CD4-positive, alpha-beta T cell treated with Interleukin-4 for 4 hours (primary cell): ENCODE data around the gene IFT52.
"Not testable (repeated sequence)": the region's sequence is repeated elsewhere in the genome, so short reads cannot be mapped to it uniquely, and the experiment has no call there.

Experiments used
- DNase-seq: peaks from one replicate; pipeline ENCODE4 v3.0.0-alpha.2; 2020

Gene IFT52

GRCh38 chr20:43655176-43655575 lies 64.4 kb downstream of the IFT52 start:
- not testable (repeated sequence) for DNase-seq

- DNase-seq, result no peak
These were observed 65.2 kb downstream of the IFT52 start for GRCh38 chr20:43655937-43656336.

- no peak for DNase-seq
These were observed 67.5 kb downstream of the IFT52 start for GRCh38 chr20:43658069-43658722.

- no peak for DNase-seq
These were observed 68.1 kb downstream of the IFT52 start for GRCh38 chr20:43658723-43659419.

GRCh38 chr20:43662943-43663655 lies 72.4 kb downstream of the IFT52 start:
- DNase-seq, result no peak

GRCh38 chr20:43665466-43666176 lies 74.9 kb downstream of the IFT52 start:
- no peak for DNase-seq

GRCh38 chr20:43666376-43667328 lies 75.9 kb downstream of the IFT52 start, which contains the start of gene MYBL2:
Gene MYBL2, plus strand, starts transcription at chr20:43667114. Its CDS starts 170 bp downstream, at chr20:43667284.
- peak; percentile 61 for DNase-seq

- no peak for DNase-seq
These were observed 76.8 kb downstream of the IFT52 start for GRCh38 chr20:43667341-43668132.

GRCh38 chr20:43669332-43669731 lies 78.6 kb downstream of the IFT52 start:
- no peak for DNase-seq

GRCh38 chr20:43670423-43670822 lies 79.7 kb downstream of the IFT52 start:
- DNase-seq, result no peak

GRCh38 chr20:43676368-43676767 lies 85.6 kb downstream of the IFT52 start:
- DNase-seq, result no peak

- no peak for DNase-seq
These were observed 90.2 kb downstream of the IFT52 start for GRCh38 chr20:43680981-43681380.

- DNase-seq, result no peak
These were observed 90.8 kb downstream of the IFT52 start for GRCh38 chr20:43681468-43681942.

GRCh38 chr20:43681991-43682410 lies 91.3 kb downstream of the IFT52 start:
- DNase-seq, result no peak

GRCh38 chr20:43682446-43682845 lies 91.7 kb downstream of the IFT52 start:
- no peak for DNase-seq

GRCh38 chr20:43686820-43687219 lies 96.1 kb downstream of the IFT52 start:
- no peak for DNase-seq

GRCh38 chr20:43689165-43689564 lies 98.4 kb downstream of the IFT52 start:
- DNase-seq, result no peak

- no peak for DNase-seq
These were observed 100.3 kb downstream of the IFT52 start for GRCh38 chr20:43690943-43691598.

- DNase-seq, result peak; percentile 38
These were observed 101.3 kb downstream of the IFT52 start for GRCh38 chr20:43691928-43692524.

- no peak for DNase-seq
These were observed 104.0 kb downstream of the IFT52 start for GRCh38 chr20:43694763-43695162.
